Renal pelvis (tissue), 4 donors: ENCODE data around the gene TLE2. TPM values are rescaled to one million over a fixed set of nuclear protein-coding genes. Genes with fewer than 3 reads are reported as not detected.
A peak's percentile ranks its signal among the peaks of the same experiment; 100 is the strongest.
"Not testable (repeated sequence)": the region's sequence is repeated elsewhere in the genome, so short reads cannot be mapped to it uniquely, and the experiment has no call there.

ENCODE experiments used
- DNase-seq: peaks from one replicate; pipeline ENCODE4 v3.0.0-alpha.2; 2013
- polyA plus RNA-seq, 3 donors: library from polyadenylated mRNA; unstranded; fragments of 120-200 nt; gene quantifications; one replicate each; pipeline ENCODE4 v1.2.1, GENCODE V29; 2013; ENCODE audit not compliant: insufficient read length in 3 of 3

TLE2 gene
- polyA plus RNA-seq, 3 donors = 42.6 to 48.7 (median 43.2) TPM

DNA sequence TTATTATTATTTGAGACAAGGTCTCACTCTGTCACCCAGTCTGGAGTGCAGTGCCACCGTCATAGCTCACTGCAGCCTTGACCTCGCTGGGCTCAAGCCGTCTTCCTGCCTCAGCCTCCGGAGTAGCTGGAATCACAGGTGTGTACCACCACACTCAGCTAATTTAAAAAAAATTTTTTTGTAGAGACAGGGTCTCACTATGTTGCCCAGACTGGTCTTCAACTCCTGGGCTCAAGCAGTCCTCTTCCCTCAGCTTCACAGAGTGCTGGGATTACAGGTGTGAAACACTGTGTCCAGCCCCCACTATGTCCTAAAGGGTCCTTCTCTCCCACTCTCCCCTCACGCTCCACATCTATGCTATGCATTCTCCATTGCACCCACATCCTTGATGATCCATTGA, 9.1 kb upstream of the TLE2 start:
- no peak for DNase-seq

DNA sequence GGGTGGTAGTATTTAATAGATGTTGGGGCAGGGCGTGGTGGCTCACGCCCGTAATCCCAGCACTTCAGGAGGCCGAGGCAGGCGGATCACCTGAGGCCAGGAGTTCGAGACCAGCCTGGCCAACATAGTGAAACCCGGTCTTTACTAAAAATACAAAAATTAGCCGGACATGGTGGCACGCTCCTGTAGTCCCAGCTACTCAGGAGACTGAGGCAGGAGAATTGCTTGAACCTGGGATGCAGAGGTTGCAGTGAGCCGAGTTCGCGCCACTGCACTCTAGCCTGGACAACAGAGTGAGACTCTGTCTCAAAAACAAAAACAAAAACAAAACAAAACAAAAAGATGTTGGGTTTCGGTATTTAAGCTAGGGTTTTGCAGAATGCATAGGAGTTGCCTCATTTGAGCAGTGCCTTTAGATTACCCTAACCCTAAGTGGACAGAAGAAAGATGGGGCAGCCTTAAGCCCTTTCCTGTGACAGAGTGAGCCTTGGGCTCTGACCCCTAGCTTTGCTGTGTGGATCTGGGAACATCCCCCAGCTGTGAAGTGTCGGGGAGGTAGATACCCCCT, 8.0 kb upstream of the TLE2 start:
- not testable (repeated sequence) for DNase-seq

DNA sequence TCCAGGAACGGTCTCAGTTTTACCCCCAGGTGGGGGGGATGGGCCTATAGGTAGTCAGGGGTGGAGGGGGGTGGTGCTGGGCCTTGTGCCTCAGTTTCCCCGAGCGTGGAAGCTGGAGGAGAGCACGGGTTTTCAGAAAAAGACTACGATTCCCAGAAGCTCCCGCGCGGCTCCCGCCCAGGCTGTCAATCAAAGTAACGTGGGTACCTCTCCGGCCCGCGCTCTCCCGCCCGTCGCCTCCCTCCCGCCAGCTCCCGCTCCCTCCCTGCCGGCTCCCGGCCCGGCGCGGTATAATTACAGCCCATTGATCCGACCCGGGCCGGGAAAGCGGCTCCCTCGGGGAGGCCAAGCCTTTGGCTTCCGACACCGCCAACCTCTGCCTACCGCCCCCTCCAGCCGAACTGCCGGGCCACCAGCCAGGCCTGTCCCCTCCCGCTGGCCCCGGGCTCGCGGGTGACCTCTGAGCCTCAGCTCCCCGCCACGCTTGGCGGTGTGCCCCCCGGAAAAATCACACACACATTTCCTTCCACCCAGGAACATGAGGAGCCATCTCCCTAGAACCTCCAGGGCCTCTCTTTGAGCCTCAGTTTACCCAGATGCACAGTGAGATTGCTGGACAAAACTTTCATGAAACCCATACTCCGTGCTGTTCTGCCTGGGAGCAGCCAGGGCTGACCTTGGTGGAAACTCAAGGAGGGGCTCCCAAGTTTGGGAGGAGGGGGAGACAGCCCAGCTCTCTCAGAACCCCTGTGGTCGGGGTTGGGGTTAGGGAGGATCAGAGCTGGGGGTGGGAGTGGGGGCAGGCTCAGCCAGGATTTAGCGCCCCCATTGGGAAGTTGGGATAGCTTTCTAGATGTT, 7.3 kb upstream of the TLE2 start:
- DNase-seq = peak; percentile 96

DNA sequence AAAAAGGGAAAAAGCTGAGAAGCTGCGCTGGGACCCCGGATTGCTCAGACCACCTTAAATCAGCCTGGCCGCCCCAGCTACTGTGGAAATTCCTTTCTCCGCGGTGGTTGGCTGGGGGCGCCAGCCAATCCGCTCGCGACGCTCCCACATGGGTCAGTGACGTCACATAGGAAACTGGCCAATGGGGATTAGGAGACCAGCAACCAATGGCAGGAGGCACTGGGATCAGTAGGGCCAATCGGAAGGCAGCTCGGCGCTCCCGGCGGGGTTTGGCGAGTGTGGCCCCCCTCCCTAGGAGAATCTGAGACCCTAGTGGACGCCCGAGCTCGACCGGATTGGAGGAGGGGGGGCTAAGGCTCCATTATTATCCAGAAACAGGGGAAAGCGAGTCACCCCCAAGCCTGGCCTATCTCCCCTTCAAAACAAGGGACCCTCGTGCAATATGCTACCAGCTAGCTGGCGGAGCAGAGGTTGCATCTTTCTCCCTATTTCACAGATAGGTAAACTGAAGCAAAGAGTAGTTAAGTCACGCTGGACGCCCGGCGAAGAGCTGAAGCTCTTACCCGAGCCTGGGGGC, 6.5 kb upstream of the TLE2 start:
- peak; percentile 100 for DNase-seq

DNA sequence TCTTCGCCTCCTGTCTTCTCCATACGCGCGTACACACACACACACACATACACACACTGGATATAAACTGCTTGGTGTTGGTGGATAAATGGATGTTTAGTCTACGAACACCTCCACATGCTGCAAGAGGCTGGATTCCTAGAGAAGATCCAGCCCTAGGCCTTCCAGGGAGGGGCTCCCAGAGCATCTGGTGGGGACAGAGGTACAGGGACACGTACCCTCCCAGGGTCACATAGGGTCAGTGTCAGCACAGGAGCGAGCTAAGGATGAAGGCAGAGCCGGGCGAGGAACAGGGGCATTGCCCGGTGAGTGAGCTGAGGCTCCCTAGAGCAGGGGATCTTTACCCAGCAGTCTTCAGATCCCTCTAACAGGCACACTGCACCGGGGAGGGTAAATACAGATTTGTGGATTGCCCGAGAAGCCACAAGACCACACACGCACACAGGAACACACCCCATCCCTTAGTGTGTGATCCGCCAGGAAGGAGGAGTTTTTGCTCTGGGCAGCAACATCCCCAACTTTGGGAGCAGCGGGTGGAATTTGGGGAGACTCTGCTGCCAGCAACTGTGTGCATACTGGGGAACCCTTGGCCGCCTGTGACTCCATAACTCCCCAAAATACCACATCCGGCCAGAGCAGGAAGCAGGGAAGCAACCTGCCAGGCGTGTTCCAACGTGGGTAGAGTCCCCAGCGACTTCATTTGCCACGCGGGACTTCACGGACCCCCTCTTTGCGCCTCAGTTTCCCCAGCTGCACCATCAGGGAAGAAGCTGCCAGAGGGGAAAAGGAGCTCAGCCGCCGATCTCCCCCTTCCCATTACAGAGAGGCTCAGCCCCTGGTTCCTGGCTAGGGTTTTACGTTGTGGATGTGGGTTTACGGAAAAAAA, 5.8 kb upstream of the TLE2 start:
- no peak for DNase-seq

DNA sequence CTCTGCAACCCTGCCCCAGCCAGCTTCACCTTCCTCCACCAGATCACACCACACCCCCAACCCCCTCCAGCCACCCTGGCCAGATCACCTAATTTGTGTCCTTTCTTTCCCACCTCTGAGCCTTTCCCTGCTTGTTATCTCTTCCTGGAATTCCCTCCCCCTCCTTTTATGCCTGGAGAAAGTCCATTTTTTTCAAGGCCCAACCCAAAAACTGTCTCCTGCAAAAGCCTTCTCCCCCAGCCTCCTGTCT, 5.3 kb upstream of the TLE2 start:
- no peak for DNase-seq

DNA sequence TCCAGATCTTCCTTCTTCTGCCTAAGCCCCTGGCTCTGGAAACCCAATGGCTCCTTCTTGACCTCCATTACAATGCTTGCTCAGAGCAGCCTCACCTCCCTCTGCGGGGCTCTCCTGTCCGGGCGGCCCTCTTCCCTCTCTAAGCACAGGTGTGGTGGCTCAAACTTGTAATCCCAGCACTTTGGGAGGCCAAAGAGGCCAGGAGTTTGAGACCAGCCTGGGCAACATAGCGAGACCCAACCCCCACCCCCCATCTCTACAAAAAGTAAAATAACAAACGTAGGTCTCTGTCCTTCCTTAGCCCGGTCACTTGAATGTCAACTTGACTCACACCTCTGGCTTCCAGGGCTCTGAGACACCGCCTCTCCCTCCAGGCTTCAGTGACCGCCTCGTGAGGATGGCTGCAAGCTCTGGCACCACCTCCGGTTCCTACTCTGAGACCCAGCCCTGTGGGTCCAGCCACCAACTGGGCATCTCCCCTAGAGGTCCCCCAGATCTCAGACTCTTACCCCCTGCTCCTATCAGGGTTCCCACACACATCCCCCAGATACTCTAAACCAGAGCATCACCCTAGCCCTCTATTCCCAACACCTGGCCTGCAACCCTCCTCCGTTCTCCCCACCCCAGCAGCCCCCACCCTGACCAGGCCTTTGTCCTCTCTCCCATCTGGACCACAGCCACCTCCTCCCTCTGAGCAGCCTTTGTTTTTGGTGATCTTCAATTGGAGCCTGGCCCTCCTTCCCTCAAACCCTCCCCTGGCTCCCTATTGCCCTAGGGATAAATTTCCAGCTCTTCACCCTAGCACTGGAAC, 4.7 kb upstream of the TLE2 start:
- no peak for DNase-seq

DNA sequence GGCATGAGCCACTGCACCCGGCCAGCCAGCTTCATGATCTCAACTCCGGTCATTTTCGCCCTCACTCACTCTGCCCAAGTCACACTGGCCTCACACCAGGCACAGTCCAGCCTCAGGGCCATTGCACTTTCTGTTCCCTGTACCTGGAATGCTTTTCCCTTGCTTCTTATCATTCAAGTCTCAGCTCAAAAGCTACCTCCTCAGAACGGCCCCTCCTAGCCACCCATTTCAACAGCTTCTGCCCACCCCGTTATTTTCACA, 2.5 kb upstream of the TLE2 start:
- no peak for DNase-seq

DNA sequence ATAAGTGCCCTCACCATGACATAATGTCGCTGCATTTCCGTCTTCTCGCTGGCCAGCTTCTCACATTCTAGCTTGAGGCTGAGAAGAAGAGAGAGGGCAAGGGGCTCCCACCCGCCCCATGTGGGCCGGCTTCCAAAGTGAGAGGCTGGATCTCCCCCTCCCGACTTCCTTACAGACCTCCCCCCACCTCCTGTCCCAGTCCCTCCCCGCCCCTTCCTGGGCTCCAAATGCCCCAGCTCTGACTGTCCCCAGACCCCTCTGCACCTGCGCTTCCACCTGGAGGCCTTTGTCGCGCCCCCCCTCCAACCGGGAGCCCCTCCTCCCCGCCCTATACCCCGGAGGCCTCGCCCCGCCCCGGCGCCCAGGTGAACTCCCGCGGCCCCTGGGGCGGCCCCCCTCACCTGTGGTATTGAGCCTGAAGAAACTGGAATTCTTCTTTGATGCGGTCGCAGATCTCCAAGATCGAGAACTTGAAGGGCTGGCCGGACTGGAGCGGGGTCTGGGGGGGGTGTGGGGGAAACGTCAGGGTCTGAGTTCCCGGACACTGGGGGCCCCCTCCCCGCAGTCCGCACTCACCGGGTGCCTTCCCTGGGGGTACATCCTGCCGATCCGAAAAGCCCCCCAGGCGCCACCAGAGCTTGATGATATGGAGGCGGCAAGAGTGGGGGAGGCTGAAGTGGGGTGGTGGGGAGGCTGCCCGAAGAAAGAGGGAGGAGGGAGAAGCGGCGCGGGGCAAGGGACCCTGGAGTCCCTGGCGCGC, 595 bp downstream of the TLE2 start:
- no peak for DNase-seq

DNA sequence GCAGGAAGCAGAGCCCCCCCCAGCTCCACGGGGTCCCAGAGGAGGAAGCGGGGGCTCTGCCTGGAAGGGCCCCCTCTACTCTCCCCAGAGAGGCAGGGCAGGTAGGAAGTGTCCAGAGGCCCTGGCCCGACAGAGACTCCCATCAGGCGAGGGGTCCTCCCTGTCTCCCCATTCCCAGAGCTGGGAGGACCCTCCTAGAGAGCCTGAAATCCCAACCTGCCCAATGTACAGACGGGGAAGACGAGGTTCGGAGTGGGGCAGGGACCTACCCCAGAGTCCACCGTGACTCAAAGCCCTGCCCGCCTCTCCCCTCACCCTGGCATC, 1.1 kb downstream of the TLE2 start:
- DNase-seq = no peak

DNA sequence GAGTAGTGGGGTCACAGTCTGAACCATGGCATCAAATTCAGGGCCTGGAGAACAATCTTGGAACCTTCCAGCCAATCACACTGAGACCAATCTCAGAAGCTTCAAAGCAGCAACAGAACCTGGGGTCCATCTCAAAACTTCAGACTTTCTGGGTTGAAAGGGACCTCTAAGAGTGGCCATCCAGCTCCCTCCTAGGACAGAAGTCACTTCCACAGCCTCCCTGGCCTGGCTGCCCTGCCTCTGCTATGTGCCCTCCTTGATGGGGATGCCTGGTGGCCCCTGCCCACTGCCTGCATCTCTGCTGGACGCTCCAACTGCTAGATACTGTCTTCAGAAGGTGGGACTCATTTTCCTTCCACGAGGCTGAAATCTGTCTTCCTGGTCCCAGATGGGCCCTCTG, 1.8 kb downstream of the TLE2 start:
- DNase-seq = no peak

DNA sequence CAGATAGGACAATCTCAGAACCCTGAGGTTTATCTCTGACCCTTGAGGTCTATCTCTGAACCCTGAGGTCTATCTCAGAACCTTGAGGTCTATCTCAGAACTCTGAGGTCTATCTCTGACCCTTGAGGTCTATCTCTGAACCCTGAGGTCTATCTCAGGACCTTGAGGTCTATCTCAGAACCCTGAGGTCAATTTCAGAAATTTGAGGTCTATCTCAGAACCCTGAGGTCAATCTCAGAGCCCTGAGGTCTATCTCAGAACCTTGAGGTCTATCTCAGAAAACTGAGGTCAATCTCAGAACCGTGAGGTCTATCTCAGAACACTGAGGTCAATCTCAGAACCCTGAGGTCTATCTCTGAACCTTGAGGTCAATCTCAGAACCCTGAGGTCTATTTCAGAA, 2.3 kb downstream of the TLE2 start:
- DNase-seq = no peak

DNA sequence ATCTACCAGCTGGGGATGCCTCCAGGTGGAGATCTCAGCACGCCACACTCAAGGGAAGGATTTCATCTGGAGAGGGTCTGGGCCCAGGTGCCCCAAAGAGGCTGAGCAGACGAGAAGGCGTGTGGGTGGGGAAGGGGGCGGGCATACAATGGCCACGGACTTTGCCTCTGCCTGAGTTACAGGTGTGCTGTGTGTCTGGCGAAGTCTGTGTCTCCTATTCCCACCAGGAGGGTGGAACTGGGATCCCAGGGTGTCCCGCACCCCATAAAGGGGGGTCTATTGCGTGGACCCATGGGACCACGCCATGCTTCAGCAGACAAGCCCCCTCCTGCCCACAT, 3.6 kb downstream of the TLE2 start:
- DNase-seq = no peak

DNA sequence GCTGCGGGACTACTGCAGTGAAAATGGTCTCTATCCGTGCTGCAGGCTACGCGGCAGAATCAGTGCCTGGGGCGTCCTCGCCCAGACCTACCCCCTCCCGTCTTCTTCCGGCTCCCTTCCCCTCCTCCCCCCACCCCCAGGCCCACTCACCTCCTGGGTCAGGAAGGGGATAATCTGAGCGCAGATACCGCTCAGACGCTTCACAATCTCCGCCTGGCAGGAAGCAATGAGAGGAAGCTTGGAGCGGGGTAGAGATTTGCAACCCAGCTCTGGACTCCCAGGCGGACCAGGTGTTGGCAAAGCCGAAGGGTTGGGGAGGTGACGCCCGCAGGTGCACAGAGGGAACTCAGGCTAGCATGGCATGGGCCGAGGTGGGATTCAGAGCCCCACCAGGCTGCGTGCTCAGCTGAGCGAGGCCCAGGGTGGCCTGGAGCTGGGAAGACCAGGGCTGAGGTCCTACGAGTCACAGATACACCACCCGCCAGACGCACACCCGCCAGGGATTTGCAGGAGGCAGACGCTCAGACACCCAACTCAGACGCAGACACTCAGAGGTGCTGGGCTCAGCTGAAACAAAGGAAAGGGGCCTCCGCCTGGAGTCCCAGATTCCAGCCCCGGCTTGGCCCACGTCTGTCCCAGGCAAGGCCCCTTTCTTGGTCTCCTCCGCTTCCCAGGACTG, 4.1 kb downstream of the TLE2 start:
- no peak for DNase-seq

DNA sequence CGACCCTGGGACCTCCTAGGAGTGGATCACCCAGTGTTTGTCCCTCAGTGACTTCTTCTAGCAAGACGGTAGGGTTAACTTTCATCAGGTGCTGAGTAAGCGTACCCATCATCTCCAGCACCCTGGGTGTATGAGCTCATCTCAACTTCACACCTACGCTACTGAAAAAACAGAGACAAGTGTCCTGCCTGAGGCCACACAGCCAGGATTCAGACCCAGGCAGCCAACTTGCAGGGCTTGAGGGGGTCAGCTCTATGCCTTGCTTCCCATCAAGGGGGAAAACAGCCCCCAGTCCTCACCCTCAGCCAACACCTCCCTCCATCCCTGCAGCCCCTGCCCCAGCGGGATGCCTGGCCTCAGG, 4.6 kb downstream of the TLE2 start:
- no peak for DNase-seq

DNA sequence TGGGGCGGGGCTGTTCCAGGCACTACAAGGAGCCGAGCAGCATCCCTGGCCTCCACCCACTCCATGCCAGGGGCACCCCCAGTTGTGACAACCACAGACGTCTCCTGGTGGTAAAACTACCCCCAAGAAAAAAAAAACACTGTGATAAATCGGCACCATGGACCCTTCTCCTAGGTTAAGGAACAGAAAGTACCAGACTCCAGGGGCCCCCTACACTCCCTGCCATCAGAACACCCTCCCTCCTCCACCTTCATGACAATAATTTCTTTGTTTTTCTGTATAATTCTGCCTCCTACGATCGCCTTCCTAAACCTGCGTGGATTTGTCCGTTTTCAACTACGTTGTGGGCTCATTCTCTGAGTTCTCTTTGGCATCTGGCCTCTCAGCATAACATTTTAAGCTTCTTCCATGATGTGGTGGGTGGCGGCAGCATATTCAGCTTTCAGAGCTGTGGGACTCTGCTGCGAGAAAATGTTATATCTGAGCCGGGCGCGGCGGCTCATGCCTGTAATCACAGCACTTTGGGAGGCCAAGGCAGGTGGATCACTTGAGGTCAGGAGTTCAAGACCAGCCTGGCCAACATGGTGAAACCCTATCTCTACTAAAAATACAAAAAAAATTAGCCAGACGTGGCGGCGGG, 8.6 kb downstream of the TLE2 start:
- no peak for DNase-seq

DNA sequence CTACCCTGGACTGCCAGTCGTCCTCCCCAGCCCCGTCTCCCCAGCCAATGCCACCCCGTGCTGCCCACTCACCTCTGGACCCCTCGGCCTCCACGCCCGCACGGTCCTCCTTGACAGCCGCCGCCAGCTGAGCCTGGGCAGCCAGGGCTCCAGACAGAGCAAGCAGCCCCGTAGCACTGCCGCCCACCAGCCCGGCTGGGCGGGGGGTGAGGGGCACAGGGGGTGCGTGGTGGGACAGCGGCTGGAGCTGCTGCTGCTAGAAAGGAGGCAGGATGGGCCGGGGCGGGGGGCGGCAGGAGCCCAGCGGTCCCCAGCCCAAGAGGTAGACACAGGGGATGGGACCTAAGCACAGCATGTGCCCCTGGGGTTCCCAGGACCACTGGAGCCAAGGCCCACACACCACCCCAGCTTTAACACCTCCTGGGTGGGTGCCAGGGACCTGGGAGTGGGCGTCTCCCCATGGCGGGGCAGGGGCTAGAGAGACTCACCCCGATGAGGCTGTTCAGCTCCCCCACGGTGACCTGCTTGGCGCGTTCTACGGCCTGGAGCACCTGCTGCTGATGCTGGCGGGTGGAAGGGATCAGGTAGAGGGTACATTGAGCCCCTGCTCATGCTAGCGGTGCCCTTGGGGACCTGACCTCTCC, 9.7 kb downstream of the TLE2 start:
- no peak for DNase-seq

DNA sequence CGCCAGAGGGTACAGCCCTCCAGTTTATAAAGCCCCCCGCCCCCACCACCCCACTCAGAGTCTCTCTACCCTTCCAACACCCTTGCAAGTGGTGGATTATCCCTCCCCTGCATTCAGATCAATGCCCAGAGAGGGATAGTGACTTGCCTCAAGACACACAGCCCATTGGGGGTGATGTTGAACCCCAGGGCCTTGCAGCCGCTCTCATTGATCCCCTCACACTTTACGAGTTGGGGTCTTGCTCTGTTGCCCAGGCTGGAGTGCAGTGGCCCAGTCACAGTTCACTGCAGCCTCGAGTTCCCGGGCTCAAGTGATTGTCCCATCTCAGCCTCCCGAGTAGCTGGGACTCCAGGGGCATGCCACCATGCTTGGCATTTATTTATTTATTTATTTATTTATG, 11.2 kb downstream of the TLE2 start:
- DNase-seq = no peak

DNA sequence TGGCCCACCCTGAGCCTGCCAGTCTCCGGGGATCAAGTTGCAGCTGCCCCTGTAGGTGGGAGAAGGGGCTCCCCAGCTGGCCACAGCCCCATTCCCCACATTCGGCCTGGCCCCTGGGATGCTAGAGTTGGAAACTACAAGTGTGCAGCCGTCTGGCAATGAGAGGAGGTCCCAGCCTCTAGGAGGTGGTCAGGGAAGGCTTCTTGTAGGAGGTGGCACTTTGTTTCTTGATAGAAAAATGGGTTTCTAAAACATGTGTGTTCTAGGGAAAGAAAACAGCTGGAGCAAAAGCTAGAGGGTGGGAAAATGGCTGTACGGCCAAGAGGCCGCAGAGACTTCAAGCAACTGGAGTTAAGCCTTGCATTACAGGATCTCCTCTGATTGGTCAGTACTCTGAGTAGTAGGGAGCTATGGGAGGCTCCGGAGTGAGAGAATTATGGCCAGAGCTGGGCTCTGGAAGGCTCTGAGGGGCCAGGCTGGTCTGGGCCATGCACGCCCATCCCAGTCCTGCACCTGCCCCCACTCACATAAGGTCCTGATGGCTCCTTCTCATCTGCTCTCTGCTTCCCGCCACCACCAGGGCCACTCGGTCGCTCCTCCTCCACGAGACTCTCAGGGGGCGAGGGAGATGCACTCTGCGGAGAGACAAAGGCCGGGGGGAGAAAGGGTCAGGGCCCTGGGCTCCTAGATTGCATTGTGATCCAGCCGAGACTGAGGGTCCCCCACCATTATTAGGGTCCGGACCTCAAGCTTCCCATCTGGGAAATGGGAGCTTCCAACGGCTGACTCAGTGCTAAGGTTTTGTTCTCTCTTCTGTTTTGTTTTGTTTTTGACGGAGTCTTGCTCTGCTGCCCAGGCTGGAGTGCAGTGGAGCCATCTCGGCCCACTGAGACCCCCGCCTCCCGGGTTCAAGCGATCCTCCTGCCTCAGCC, 13.7 kb downstream of the TLE2 start:
- DNase-seq = no peak
